IMR-90 (cell line): ENCODE measurements around the gene CIB2. TPM values are rescaled to one million over a fixed set of nuclear protein-coding genes. Genes with fewer than 3 reads are reported as not detected.

Source experiments
- microRNA-seq, 2 experiments: library from miRNA; stranded (forward) in 1 of 2; unstranded in 1 of 2; fragments of 10-50 nt in 1 of 2; fragments of <30 nt in 1 of 2; gene quantifications in 1 of 2; microRNA quantifications in 1 of 2; one replicate each; pipeline versions ENCODE3 to v1.1.0; 2013 to 2020; ENCODE audit not compliant: insufficient read depth in 1 of 2, insufficient read length in 1 of 2, unreplicated experiment in 1 of 2
- polyA plus RNA-seq, 3 experiments: library from polyadenylated mRNA; depleted of rRNA; stranded (reverse); fragments of >200 nt; gene quantifications; 2 replicates each; pipeline ENCODE4 v1.2.3, GENCODE V29; 2012; ENCODE audit warnings: low replicate concordance in 1 of 3
- small RNA-seq, 5 experiments: library from RNA; depleted of rRNA; stranded (forward); fragments of <200 nt; gene quantifications; one replicate each; pipeline ENCODE3, GENCODE V24; 2012
- total RNA-seq: library from RNA; depleted of rRNA; stranded (reverse); fragments of >200 nt; gene quantifications from 2 replicates; pipeline ENCODE4 v1.2.3, GENCODE V29; 2012; rRNA removed

The CIB2 gene
- total and polyA plus RNA-seq, 2 of the 4 experiments (the other 2 are of a cell fraction), result 2.2 to 2.4 TPM

Small RNAs within 50 kb of the gene (microRNA-seq; reads per million reads assigned to microRNA genes)
- not detected for gene RF00092 (ENCODE audit: insufficient read depth, insufficient read length)

Small RNAs within 50 kb of the gene (small RNA-seq; reads per million reads assigned to genes)
- gene RF00092, result 0 reads per million in 5 experiments

Other genes starting within 250 kb of the CIB2 start
- 17.7 and 17.8 TPM in 2 replicates for gene TBC1D2B, start 53.7 kb downstream of the CIB2 start, total RNA-seq
- gene TBC1D2B, start 53.7 kb downstream of the CIB2 start, polyA plus RNA-seq (2012; rRNA removed), result 22.8 and 28.3 TPM in 2 replicates
- not detected in 2 replicates for gene SH2D7, start 38.9 kb downstream of the CIB2 start, total RNA-seq
- gene SH2D7, start 38.9 kb downstream of the CIB2 start, polyA plus RNA-seq (2012; rRNA removed), result not detected in 2 replicates
- gene IDH3A, start 17.9 kb upstream of the CIB2 start, total RNA-seq, result 47.7 and 64.4 TPM in 2 replicates
- 33.9 and 34.5 TPM in 2 replicates for gene IDH3A, start 17.9 kb upstream of the CIB2 start, polyA plus RNA-seq (2012; rRNA removed)
- not detected in 2 replicates for gene ACSBG1, start 103.1 kb upstream of the CIB2 start, total RNA-seq
- 0.02 and 0.03 TPM in 2 replicates for gene ACSBG1, start 103.1 kb upstream of the CIB2 start, polyA plus RNA-seq (2012; rRNA removed)
- under 0.01 and 0.18 TPM in 2 replicates for gene DNAJA4, start 133.1 kb upstream of the CIB2 start, total RNA-seq
- gene DNAJA4, start 133.1 kb upstream of the CIB2 start, polyA plus RNA-seq (2012; rRNA removed), result 0.27 and 0.32 TPM in 2 replicates
- 102 and 124 TPM in 2 replicates for gene SKIC8, start 168.2 kb upstream of the CIB2 start, total RNA-seq
- gene SKIC8, start 168.2 kb upstream of the CIB2 start, polyA plus RNA-seq (2012; rRNA removed), result 69.9 and 72.2 TPM in 2 replicates
- gene CRABP1, start 208.9 kb upstream of the CIB2 start, total RNA-seq, result not detected in 2 replicates
- not detected in 2 replicates for gene CRABP1, start 208.9 kb upstream of the CIB2 start, polyA plus RNA-seq (2012; rRNA removed)